ENCODE measurements around the gene NPFFR1.

NPFFR1 gene

DNA sequence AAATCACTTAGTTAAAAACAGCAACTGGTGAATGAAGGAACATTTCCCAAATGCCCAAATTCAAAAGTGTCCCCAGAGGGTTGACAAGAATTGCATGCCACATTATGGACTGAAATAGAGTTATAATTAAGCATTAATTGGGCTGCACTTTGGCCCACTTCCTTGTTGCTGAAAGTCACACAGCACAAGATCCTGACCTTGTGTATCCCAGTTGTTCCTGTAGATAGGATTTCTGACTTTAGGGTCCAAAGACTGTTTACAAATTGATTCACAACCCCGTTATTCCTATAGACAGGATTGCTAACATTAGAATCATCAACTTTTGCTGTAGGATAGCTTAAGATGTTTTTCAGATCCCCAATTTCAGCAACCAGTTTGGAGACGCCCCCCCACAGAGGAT, 31.5 kb upstream of the NPFFR1 start:
- TF ChIP-seq, protein P1, sequence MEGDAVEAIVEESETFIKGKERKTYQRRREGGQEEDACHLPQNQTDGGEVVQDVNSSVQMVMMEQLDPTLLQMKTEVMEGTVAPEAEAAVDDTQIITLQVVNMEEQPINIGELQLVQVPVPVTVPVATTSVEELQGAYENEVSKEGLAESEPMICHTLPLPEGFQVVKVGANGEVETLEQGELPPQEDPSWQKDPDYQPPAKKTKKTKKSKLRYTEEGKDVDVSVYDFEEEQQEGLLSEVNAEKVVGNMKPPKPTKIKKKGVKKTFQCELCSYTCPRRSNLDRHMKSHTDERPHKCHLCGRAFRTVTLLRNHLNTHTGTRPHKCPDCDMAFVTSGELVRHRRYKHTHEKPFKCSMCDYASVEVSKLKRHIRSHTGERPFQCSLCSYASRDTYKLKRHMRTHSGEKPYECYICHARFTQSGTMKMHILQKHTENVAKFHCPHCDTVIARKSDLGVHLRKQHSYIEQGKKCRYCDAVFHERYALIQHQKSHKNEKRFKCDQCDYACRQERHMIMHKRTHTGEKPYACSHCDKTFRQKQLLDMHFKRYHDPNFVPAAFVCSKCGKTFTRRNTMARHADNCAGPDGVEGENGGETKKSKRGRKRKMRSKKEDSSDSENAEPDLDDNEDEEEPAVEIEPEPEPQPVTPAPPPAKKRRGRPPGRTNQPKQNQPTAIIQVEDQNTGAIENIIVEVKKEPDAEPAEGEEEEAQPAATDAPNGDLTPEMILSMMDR (IDR thresholded peaks at IDR 0.05; ENCODE audit: low read depth, low read length), result no peak
- H3K4me3 ChIP-seq (ENCODE audit: low read depth, low read length), result no peak overlapping the region

DNA sequence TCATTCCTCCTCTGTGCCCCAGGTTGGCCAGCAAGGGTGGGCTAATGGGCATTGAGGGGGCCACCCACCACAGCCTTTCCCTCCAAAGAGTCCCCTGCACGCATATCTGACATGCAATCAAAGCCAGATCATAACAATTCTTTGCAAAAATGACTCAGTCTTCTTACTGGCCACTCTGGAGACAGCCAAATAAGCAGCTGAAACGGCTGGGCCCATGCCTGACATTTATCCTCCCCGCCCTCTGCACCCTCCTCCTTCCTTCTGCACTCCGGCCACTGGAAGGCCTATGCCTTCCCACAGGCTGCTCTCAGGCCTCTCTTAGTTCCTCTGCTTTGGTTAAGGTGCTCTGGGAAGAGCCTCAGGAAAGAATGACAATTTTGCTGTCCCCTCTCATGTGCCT, 29.2 kb upstream of the NPFFR1 start:
- no peak overlapping the region for H3K4me3 ChIP-seq (ENCODE audit: low read depth, low read length)
- TF ChIP-seq, protein P1 (IDR thresholded peaks at IDR 0.05; ENCODE audit: low read depth, low read length), result no peak

DNA sequence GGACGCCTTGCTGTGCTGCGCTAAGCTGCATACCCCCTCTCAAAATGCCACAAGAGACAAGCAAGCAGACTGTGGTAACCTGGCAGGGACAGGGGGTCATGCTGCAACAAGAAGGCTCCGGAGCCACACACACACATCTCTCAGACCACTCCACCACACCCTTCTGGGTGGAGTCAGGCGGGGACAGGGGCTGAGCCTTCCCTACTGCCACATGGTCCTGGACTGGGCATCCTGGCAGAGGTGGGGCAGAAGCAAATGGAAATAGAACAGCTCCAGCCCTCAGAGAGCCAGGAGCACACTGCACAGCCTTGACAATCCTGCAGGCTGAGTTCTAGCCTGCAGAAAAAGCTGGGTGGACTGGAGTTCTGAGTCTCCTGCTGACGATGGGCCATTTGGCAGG, 28.4 kb upstream of the NPFFR1 start:
- TF ChIP-seq, protein P1 (IDR thresholded peaks at IDR 0.05; ENCODE audit: low read depth, low read length), result no peak
- no peak overlapping the region for H3K4me3 ChIP-seq (ENCODE audit: low read depth, low read length)

DNA sequence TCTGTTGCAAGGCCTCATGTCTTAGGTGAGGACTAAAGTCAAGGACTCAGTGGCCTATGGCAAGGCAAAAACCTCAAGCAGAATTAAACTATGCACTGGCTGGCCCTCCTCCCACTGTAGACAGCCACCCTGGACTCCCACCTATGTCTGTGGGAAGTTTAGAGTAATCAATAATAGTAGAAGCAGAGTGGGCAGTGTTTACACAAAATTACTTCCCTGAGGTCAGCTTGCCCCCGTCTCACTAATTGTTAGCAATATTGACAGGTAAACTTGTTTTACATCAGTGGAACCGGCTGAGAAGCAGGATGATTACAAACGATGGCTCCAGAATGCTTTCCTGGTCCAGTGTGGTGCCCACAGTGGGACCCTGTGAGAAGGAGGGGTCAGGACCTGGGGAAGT, 27.9 kb upstream of the NPFFR1 start:
- TF ChIP-seq, protein P1 (IDR thresholded peaks at IDR 0.05; ENCODE audit: low read depth, low read length), result no peak
- H3K4me3 ChIP-seq (ENCODE audit: low read depth, low read length), result no peak overlapping the region

DNA sequence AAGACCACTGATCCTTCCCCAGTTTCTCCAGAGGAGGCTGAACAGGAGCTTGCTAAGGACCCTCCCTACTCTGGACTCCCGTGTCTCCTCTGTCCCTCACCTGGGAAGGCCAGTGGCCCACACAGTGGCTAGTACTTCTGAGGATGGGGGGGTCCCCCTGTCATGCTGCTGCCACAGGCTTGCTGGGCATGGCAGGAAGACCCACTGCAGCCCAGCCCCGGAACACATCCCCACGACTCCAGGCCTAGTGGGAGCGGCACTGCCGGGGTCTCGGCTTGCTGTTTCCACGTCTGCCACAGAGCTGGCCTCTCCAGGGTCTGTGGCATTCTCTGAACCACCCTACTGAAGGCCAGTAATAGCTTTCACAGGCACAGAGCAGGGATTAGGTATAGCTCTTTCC, 25.9 kb upstream of the NPFFR1 start:
- TF ChIP-seq, protein P1 (IDR thresholded peaks at IDR 0.05; ENCODE audit: low read depth, low read length), result no peak
- H3K4me3 ChIP-seq (ENCODE audit: low read depth, low read length), result no peak overlapping the region

DNA sequence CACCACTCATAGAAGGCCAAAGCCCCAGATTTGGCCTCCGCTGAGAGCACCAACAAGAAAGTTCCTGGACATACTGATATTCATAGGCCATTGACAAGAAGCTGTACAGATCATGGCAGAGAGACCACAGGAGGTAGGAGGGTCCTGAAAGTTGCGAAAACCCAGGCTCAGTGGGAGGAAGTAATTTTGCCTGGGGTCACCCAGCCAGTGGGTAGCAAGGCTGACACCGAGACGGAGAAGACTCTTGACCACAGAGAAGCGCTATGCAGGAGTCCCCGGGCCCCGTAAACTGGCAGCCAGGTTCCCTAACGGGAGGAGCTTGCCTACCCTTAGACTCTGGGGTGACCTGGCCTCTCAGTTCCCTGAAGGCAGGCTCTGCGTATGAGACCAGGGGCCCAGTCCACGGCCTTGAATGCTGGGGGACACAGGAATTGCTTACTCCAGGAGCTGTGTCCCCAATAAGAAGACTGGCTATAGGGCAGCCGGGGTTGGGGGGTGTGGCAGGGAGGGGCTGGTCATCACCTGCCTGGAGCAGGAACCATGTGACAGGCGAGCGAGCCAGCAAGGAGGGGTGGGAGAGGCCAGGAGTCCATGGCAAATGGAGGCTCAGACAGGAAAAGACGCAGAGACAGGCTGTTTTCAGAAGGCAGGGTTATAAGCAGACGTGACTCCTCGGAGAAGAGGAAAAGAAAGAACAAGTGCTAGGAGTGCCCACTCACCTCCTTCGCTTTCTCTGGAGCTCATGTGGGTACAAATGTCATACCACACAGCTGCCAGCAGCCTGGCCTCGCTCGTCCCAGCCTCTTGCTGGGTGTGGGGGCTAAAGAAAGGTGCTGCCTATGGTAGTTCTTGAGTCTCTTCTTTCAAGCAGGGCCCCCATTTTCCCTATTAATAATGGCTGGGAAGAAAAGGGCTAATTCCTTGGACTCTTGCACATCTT, 24.6 kb upstream of the NPFFR1 start:
- H3K4me3 ChIP-seq (ENCODE audit: low read depth, low read length), result no peak overlapping the region
- TF ChIP-seq, protein P1 (IDR thresholded peaks at IDR 0.05; ENCODE audit: low read depth, low read length), result no peak

DNA sequence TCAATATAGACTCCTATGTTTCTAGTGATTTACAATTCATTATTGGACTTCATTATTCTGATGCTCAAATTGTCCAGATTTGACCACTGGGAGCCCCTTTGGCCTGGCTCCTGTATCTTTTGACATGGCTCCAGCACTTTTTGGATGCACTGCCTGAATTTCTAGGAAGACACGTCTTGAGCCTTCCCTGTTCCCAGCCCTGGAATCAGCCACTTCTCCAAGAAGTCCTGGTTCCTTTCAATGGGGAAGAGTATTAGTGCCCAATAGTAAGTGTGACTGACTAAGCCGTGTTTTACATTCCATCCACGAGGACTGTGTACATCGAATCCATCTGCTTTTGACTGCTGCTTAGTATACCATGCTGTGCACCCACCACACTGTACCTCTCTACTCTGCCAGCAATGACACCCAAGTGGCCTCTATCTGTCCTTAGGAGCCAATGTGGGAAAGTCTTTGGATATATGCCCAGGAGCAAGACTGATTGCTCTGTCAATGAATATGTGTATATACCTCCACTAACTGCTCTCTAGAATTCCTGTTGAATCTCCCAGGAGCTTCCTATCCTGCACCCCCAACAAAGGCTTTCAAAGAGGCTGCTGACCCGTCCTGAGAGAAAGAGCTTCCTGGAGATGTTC, 23.2 kb upstream of the NPFFR1 start:
- H3K4me3 ChIP-seq (ENCODE audit: low read depth, low read length), result no peak overlapping the region
- TF ChIP-seq, protein P1 (IDR thresholded peaks at IDR 0.05; ENCODE audit: low read depth, low read length), result no peak
